Trophoblast cell (in vitro differentiated cells and primary cell): ENCODE results near the gene ANAPC5.

ENCODE experiments used
- DNase-seq, 2 donors: peaks; one replicate each; pipeline ENCODE4 v3.0.0-alpha.2; 2016
- H2AFZ ChIP-seq: 2 replicates; pipeline ENCODE4 v1.6.1; 2013; ENCODE audit warnings: low read length, moderate library complexity, mild to moderate bottlenecking; ENCODE audit not compliant: insufficient read depth, poor library complexity
- H2AK5ac ChIP-seq: 2 replicates; pipeline ENCODE4 v1.6.1; 2013; ENCODE audit warnings: mild to moderate bottlenecking, low read length
- H2BK120ac ChIP-seq: 2 replicates; pipeline ENCODE4 v1.6.1; 2013; ENCODE audit warnings: low read length, mild to moderate bottlenecking, moderate library complexity; ENCODE audit not compliant: insufficient read depth, poor library complexity
- H2BK12ac ChIP-seq: 2 replicates; pipeline ENCODE4 v1.6.1; 2013; ENCODE audit warnings: mild to moderate bottlenecking, low read length, moderate library complexity
- H2BK5ac ChIP-seq: 2 replicates; pipeline ENCODE4 v1.6.1; 2013; ENCODE audit warnings: low read length, low read depth, moderate library complexity, mild to moderate bottlenecking; ENCODE audit not compliant: poor library complexity
- H3K14ac ChIP-seq: 2 replicates; pipeline ENCODE4 v1.6.1; 2013; ENCODE audit warnings: mild to moderate bottlenecking, low read length
- H3K18ac ChIP-seq: 2 replicates; pipeline ENCODE4 v1.6.1; 2013; ENCODE audit warnings: mild to moderate bottlenecking, low read length
- H3K23ac ChIP-seq: 2 replicates; pipeline ENCODE4 v1.6.1; 2013; ENCODE audit warnings: low read length
- H3K27ac ChIP-seq: 2 replicates; pipeline ENCODE4 v1.5.1; 2013; ENCODE audit warnings: low read depth, mild to moderate bottlenecking, inconsistent platforms, low read length, moderate library complexity
- H3K27me3 ChIP-seq: 2 replicates; pipeline ENCODE4 v1.6.1; 2013; ENCODE audit warnings: inconsistent platforms, mild to moderate bottlenecking, low read length, moderate library complexity; ENCODE audit not compliant: insufficient read depth
- H3K36me3 ChIP-seq, 2 experiments: 1 replicate in 1 of 2; 2 replicates in 1 of 2; pipeline ENCODE4 v1.6.1; 2013; ENCODE audit warnings: low read length in 2 of 2, mild to moderate bottlenecking in 2 of 2, moderate library complexity in 1 of 2; ENCODE audit not compliant: insufficient read depth in 2 of 2, control insufficient read depth in 1 of 2
- H3K4ac ChIP-seq: 2 replicates; pipeline ENCODE4 v1.6.1; 2013; ENCODE audit warnings: low read depth, mild to moderate bottlenecking, low read length, moderate library complexity
- H3K4me1 ChIP-seq, 2 experiments: 1 replicate in 1 of 2; 2 replicates in 1 of 2; pipeline ENCODE4 v1.6.1; 2013; ENCODE audit warnings: low read length in 2 of 2, mild to moderate bottlenecking in 2 of 2, moderate library complexity in 1 of 2; ENCODE audit not compliant: insufficient read depth in 2 of 2, control insufficient read depth in 1 of 2
- H3K4me2 ChIP-seq: 2 replicates; pipeline ENCODE4 v1.6.1; 2013; ENCODE audit warnings: inconsistent platforms, mild to moderate bottlenecking, low read length, moderate library complexity
- H3K4me3 ChIP-seq: 2 replicates; pipeline ENCODE4 v1.5.1; 2013; ENCODE audit warnings: mild to moderate bottlenecking, low read depth, low read length, inconsistent platforms
- H3K79me1 ChIP-seq: one replicate; pipeline ENCODE4 v1.6.1; 2013; ENCODE audit warnings: low read length
- H3K79me2 ChIP-seq: 2 replicates; pipeline ENCODE4 v1.6.1; 2013; ENCODE audit warnings: low read length, mild to moderate bottlenecking; ENCODE audit not compliant: control insufficient read depth, insufficient read depth, poor library complexity
- H3K9ac ChIP-seq: 2 replicates; pipeline ENCODE4 v1.6.1; 2013; ENCODE audit warnings: mild to moderate bottlenecking, low read length
- H3K9me3 ChIP-seq: 2 replicates; pipeline ENCODE4 v1.6.1; 2013; ENCODE audit warnings: low read depth, mild to moderate bottlenecking, control low read depth, inconsistent platforms, low read length; ENCODE audit not compliant: insufficient read depth
- H4K12ac ChIP-seq: 2 replicates; pipeline ENCODE4 v1.6.1; 2013; ENCODE audit warnings: low read depth, mild to moderate bottlenecking, low read length, moderate library complexity
- H4K8ac ChIP-seq: 2 replicates; pipeline ENCODE4 v1.6.1; 2013; ENCODE audit warnings: low read depth, mild to moderate bottlenecking, low read length, moderate library complexity
- H4K91ac ChIP-seq: one replicate; pipeline ENCODE4 v1.6.1; 2013; ENCODE audit warnings: low read depth, mild to moderate bottlenecking, low read length, moderate library complexity
- WGBS: extraction: QIAGEN DNeasy Blood & Tissue Kit; methylation state at CpG from one replicate; pipeline ENCODE4 v1.1.7; 2013; ENCODE audit warnings: missing lambda C conversion rate; ENCODE audit not compliant: insufficient read length, insufficient coverage; ENCODE audit errors: extremely low coverage; 5-methylcytosine and 5-hydroxymethylcytosine counted together

Gene ANAPC5

GRCh38 chr12:121333747-121334146 lies 18.5 kb downstream of the ANAPC5 start:
- no peak overlapping the region for H3K23ac ChIP-seq
- H3K36me3 ChIP-seq: peaks cover 21 to 42% of the 10 kb centered on the region in 2 experiments
- no peaks in the 10 kb centered on the region for H3K79me1 ChIP-seq
- no peaks in the 10 kb centered on the region for H3K9me3 ChIP-seq
- H4K91ac ChIP-seq: no peak overlapping the region
- no peak overlapping the region for H2BK120ac ChIP-seq
- DNase-seq: no peak
- no peak overlapping the region for H2AK5ac ChIP-seq
- no peak overlapping the region for H3K9ac ChIP-seq
- H3K4me2 ChIP-seq: no peak overlapping the region
- H2BK12ac ChIP-seq: no peak overlapping the region
- no peak overlapping the region for H3K4ac ChIP-seq
- no peak overlapping the region for H2BK5ac ChIP-seq
- WGBS: no CpG with 5 or more reads among the region's 1 CpG
- no peak overlapping the region for H3K4me3 ChIP-seq
- H3K14ac ChIP-seq: no peak overlapping the region
- no peaks in the 10 kb centered on the region for H3K27me3 ChIP-seq
- H3K79me2 ChIP-seq: no peaks in the 10 kb centered on the region
- no peak overlapping the region for H3K18ac ChIP-seq
- H4K12ac ChIP-seq: no peak overlapping the region
- no peak overlapping the region for H2AFZ ChIP-seq
- no peak overlapping the region for H4K8ac ChIP-seq
- H3K27ac ChIP-seq: no peak overlapping the region
- no peaks in the 10 kb centered on the region for H3K4me1 ChIP-seq

GRCh38 chr12:121331248-121331647 lies 21.0 kb downstream of the ANAPC5 start:
- no peak overlapping the region for H3K4ac ChIP-seq
- H2BK120ac ChIP-seq: no peak overlapping the region
- H3K18ac ChIP-seq: no peak overlapping the region
- no peak overlapping the region for H3K14ac ChIP-seq
- no peak overlapping the region for H2AK5ac ChIP-seq
- no peak overlapping the region for H4K8ac ChIP-seq
- no peak for DNase-seq
- H3K36me3 ChIP-seq: peaks cover 24 to 54% of the 10 kb centered on the region in 2 experiments
- H4K12ac ChIP-seq: no peak overlapping the region
- no CpG with 5 or more reads among the region's 6 CpGs for WGBS
- no peak overlapping the region for H4K91ac ChIP-seq
- no peak overlapping the region for H3K4me3 ChIP-seq
- H3K79me1 ChIP-seq: no peaks in the 10 kb centered on the region
- no peaks in the 10 kb centered on the region for H3K79me2 ChIP-seq
- no peak overlapping the region for H2AFZ ChIP-seq
- H3K27ac ChIP-seq: no peak overlapping the region
- no peak overlapping the region for H3K4me2 ChIP-seq
- H2BK12ac ChIP-seq: no peak overlapping the region
- no peak overlapping the region for H3K23ac ChIP-seq
- H3K4me1 ChIP-seq: no peaks in the 10 kb centered on the region
- no peak overlapping the region for H2BK5ac ChIP-seq
- H3K9me3 ChIP-seq: no peaks in the 10 kb centered on the region
- H3K27me3 ChIP-seq: no peaks in the 10 kb centered on the region
- H3K9ac ChIP-seq: no peak overlapping the region

GRCh38 chr12:121330692-121331091 lies 21.5 kb downstream of the ANAPC5 start:
- DNase-seq: no peak
- no peak overlapping the region for H4K91ac ChIP-seq

GRCh38 chr12:121330195-121330594 lies 22.0 kb downstream of the ANAPC5 start:
- no peak overlapping the region for H3K14ac ChIP-seq
- WGBS: no CpG with 5 or more reads among the region's 4 CpGs
- no peak overlapping the region for H2AFZ ChIP-seq
- H4K91ac ChIP-seq: no peak overlapping the region
- no peak overlapping the region for H3K4ac ChIP-seq
- no peaks in the 10 kb centered on the region for H3K27me3 ChIP-seq
- no peak overlapping the region for H2BK120ac ChIP-seq
- H3K4me1 ChIP-seq: no peaks in the 10 kb centered on the region
- H2AK5ac ChIP-seq: no peak overlapping the region
- H3K79me1 ChIP-seq: no peaks in the 10 kb centered on the region
- H4K12ac ChIP-seq: no peak overlapping the region
- no peak overlapping the region for H3K27ac ChIP-seq
- H3K4me3 ChIP-seq: no peak overlapping the region
- H2BK5ac ChIP-seq: no peak overlapping the region
- DNase-seq: no peak
- no peak overlapping the region for H2BK12ac ChIP-seq
- H3K18ac ChIP-seq: no peak overlapping the region
- no peak overlapping the region for H3K23ac ChIP-seq
- no peak overlapping the region for H4K8ac ChIP-seq
- no peaks in the 10 kb centered on the region for H3K9me3 ChIP-seq
- H3K79me2 ChIP-seq: no peaks in the 10 kb centered on the region
- no peak overlapping the region for H3K4me2 ChIP-seq
- H3K36me3 ChIP-seq: peaks cover 23 to 53% of the 10 kb centered on the region in 2 experiments
- no peak overlapping the region for H3K9ac ChIP-seq

More at GRCh38 chr12:121330692-121331091, 21.5 kb downstream of the ANAPC5 start:
- Histone ChIP-seq H2AFZ (no peak overlapping the region), H3K9ac (no peak overlapping the region), H2AK5ac (no peak overlapping the region), H3K27ac (no peak overlapping the region), H2BK5ac (no peak overlapping the region), H3K36me3 (peaks cover 26 to 56% of the 10 kb centered on the region in 2 experiments), H3K79me2 (no peaks in the 10 kb centered on the region), H3K14ac (no peak overlapping the region), H3K4me1 (no peaks in the 10 kb centered on the region), H4K8ac (no peak overlapping the region), H3K23ac (no peak overlapping the region), H4K12ac (no peak overlapping the region), H2BK120ac (no peak overlapping the region), H3K4me2 (no peak overlapping the region), H3K18ac (no peak overlapping the region), H2BK12ac (no peak overlapping the region), H3K4me3 (no peak overlapping the region), H3K27me3 (no peaks in the 10 kb centered on the region), H3K79me1 (no peaks in the 10 kb centered on the region), H3K4ac (no peak overlapping the region), H3K9me3 (no peaks in the 10 kb centered on the region)
